ENCODE measurements around the gene SGCD.

DNA sequence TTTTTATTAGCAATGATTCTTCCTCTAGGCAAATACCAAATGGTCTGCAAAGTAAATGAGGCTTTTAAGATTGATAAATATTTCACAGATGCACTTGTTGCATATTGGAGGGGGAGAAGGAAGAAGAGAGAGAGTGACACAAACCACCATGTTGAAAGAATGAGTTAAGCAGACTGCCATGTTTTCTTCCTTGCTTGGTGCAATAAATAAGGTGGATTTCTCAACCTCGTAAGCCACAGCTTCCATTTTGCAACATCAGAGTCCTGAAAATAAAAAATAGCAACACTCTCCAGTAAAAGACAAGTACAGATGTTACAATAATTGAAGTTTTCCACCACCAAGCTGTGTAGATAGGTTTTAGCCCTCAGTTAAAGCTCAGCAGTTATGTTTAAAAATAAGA is 202.9 kb downstream of the SGCD start:
- no peak for TF ChIP-seq POLR2AphosphoS5 (IDR thresholded peaks at IDR 0.05; ENCODE audit: low read depth, low read length)
- TF ChIP-seq, protein P1, sequence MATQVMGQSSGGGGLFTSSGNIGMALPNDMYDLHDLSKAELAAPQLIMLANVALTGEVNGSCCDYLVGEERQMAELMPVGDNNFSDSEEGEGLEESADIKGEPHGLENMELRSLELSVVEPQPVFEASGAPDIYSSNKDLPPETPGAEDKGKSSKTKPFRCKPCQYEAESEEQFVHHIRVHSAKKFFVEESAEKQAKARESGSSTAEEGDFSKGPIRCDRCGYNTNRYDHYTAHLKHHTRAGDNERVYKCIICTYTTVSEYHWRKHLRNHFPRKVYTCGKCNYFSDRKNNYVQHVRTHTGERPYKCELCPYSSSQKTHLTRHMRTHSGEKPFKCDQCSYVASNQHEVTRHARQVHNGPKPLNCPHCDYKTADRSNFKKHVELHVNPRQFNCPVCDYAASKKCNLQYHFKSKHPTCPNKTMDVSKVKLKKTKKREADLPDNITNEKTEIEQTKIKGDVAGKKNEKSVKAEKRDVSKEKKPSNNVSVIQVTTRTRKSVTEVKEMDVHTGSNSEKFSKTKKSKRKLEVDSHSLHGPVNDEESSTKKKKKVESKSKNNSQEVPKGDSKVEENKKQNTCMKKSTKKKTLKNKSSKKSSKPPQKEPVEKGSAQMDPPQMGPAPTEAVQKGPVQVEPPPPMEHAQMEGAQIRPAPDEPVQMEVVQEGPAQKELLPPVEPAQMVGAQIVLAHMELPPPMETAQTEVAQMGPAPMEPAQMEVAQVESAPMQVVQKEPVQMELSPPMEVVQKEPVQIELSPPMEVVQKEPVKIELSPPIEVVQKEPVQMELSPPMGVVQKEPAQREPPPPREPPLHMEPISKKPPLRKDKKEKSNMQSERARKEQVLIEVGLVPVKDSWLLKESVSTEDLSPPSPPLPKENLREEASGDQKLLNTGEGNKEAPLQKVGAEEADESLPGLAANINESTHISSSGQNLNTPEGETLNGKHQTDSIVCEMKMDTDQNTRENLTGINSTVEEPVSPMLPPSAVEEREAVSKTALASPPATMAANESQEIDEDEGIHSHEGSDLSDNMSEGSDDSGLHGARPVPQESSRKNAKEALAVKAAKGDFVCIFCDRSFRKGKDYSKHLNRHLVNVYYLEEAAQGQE (IDR thresholded peaks at IDR 0.05; ENCODE audit: insufficient read depth in 1 of 2, low read depth in 2 of 2, low read length in 2 of 2) = no peak
